K562 (cell line): ENCODE results near the gene CDC42EP3. TPM values are rescaled to one million over a fixed set of nuclear protein-coding genes. Genes with fewer than 3 reads are reported as not detected.

Source experiments
- TRIM28 ChIP-seq: fragments of 450-650 bp; IDR thresholded peaks from 2 replicates; pipeline ENCODE4 v1.6.1; 2017
- ZBTB40 ChIP-seq, 2 experiments: fragments of 450-650 bp in 1 of 2; sonication (generic) in 1 of 2; formaldehyde crosslinking in 1 of 2; IDR thresholded peaks; 2 replicates each; pipeline versions ENCODE4 v1.7.1 to v1.9.0; 2016 to 2022; ENCODE audit warnings: inconsistent platforms in 1 of 2, mild to moderate bottlenecking in 1 of 2, missing genetic modification reagents in 1 of 2
- polyA plus RNA-seq, 8 experiments: library from polyadenylated mRNA; depleted of rRNA in 4 of 8; stranded (reverse) in 5 of 8; unstranded in 3 of 8; fragments of >200 nt; fragmentation: Nextera tagmentation in 2 of 8; fragmentation: Illumina TruSeq in 1 of 8; extraction: Ambion mirVana in 2 of 8; extraction: Trizol in 1 of 8; gene quantifications; 2 replicates each; pipeline versions ENCODE4 v1.2.1 to v1.2.3, GENCODE V29; 2011 to 2014; ENCODE audit warnings: inconsistent platforms in 1 of 8, missing spikeins in 1 of 8
- total RNA-seq, 7 experiments: library from RNA; depleted of rRNA in 6 of 7; stranded (reverse); fragments of >200 nt in 6 of 7; fragmentation: Illumina TruSeq in 2 of 7; extraction: Trizol in 2 of 7; gene quantifications; 2 replicates each; pipeline versions ENCODE4 v1.2.1 to v1.2.3, GENCODE V29; 2011 to 2021; ENCODE audit warnings: low replicate concordance in 1 of 7

The CDC42EP3 gene
- total and polyA plus RNA-seq, 9 of the 15 experiments (the other 6 are each of a cell fraction or from before 2014, with no cell fraction given), result 0.72 to 6.4 (median 2.0) TPM

GRCh38 chr2:37634914-37635503 lies 36.4 kb downstream of the CDC42EP3 start (continued):
- TF ChIP-seq ZBTB40 (IDR thresholded peaks at IDR 0.05), result no peak
- TF ChIP-seq ZBTB40 (CRISPR knock-in tag; IDR thresholded peaks at IDR 0.05), result no peak
- TF ChIP-seq TRIM28, result no peak
- TF ChIP-seq, all 486 proteins: peak for 1
